Measurements from ENCODE around the gene IGLL1.
"Not testable (repeated sequence)": the region's sequence is repeated elsewhere in the genome, so short reads cannot be mapped to it uniquely, and the experiment has no call there.

Gene IGLL1

DNA sequence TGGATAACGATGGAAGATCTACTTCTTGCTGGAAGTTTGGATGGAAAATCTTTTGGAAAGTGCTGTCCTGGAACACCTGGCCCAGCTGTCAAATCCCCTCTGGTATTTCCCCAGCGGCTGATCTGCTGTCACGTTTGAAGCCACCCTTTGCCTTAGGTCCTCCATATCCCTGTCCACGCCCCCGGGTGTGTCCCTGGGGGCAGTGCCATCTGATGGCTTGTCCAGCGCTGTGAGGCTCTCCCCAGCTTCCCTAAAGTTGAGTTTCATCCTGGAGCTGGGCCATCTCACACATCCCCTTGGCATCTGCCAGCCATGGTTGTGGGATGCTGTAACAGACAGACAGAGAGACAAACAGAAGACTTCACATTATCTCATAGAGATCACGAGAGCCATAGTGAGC lies 3.1 kb upstream of the IGLL1 start:
- no peak overlapping the region for H2AFZ ChIP-seq (ENCODE audit: low read length, unreplicated experiment)
- no peak overlapping the region for H3K4me3 ChIP-seq (ENCODE audit: low read depth, low read length)
- no peaks in the 10 kb centered on the region for H3K36me3 ChIP-seq (ENCODE audit: insufficient read depth, low read length)
- H3K4me1 ChIP-seq (ENCODE audit: control insufficient read depth, insufficient read depth, low read length, unreplicated experiment) = no peaks in the 10 kb centered on the region
- no peaks in the 10 kb centered on the region for H3K27me3 ChIP-seq (ENCODE audit: insufficient read depth, low read length)
- no peak overlapping the region for H3K27ac ChIP-seq (ENCODE audit: low read depth, low read length)
- H3K79me2 ChIP-seq (ENCODE audit: control insufficient read depth, insufficient read depth, low read length, unreplicated experiment) = no peaks in the 10 kb centered on the region

DNA sequence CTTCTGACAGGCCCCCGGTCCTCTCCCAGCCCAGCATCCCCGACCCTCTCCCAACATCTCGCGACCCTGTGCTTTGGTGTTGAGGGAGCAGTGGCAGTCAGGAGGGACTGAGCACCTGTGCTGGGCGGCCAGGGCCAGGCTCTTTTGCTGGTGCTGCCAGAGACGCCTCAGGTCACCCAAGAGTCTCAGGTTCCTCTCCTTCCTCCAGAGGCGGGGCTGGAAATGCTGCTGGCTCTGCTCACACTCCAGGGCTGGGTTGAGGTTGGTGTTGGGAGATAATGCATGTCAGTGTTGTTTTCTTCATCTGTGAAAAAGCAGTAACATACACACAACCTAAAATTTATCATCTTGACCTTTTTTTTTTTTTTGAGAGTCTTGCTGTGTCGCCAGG lies 1.2 kb upstream of the IGLL1 start:
- H3K27ac ChIP-seq (ENCODE audit: low read depth, low read length) = no peak overlapping the region
- no peaks in the 10 kb centered on the region for H3K79me2 ChIP-seq (ENCODE audit: control insufficient read depth, insufficient read depth, low read length, unreplicated experiment)
- no peaks in the 10 kb centered on the region for H3K36me3 ChIP-seq (ENCODE audit: insufficient read depth, low read length)
- H3K27me3 ChIP-seq (ENCODE audit: insufficient read depth, low read length) = no peaks in the 10 kb centered on the region
- no peak overlapping the region for H3K4me3 ChIP-seq (ENCODE audit: low read depth, low read length)
- no peaks in the 10 kb centered on the region for H3K4me1 ChIP-seq (ENCODE audit: control insufficient read depth, insufficient read depth, low read length, unreplicated experiment)
- H2AFZ ChIP-seq (ENCODE audit: low read length, unreplicated experiment) = no peak overlapping the region

DNA sequence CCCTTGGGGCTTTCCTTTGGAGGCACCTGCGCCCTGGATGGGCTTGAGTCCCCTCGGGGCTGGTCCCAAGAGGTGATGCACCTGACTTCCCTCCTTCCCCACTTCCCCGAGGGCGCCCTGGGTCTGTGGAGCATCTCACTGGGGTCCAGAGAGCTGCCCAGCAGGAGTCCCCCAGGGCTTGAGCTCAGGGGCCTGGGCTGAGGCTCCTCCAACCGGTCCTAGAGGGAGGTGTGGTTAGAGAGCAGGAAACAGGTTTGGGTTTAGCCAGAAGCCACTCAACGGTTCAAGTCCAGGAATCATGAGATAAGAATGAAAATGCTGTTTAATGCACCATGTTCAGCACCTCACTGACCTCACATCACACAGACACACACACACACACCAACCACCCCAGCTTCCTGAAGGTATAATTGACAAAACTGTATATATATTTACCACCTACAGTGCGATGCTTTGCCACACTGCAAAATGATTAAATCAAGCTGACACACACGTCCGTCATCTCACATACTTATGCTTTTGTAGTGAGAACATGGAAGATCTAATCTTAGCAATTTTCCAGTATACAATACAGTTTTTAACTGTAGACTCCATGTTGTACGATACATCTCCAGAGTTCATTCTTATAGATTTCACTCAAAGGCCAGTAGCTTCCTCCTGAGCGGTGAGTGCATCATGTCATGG lies 628 bp upstream of the IGLL1 start:
- no peaks in the 10 kb centered on the region for H3K4me1 ChIP-seq (ENCODE audit: control insufficient read depth, insufficient read depth, low read length, unreplicated experiment)
- no peak overlapping the region for H2AFZ ChIP-seq (ENCODE audit: low read length, unreplicated experiment)
- H3K27me3 ChIP-seq (ENCODE audit: insufficient read depth, low read length) = no peaks in the 10 kb centered on the region
- H3K79me2 ChIP-seq (ENCODE audit: control insufficient read depth, insufficient read depth, low read length, unreplicated experiment) = no peaks in the 10 kb centered on the region
- no peak overlapping the region for H3K4me3 ChIP-seq (ENCODE audit: low read depth, low read length)
- no peak overlapping the region for H3K27ac ChIP-seq (ENCODE audit: low read depth, low read length)
- no peaks in the 10 kb centered on the region for H3K36me3 ChIP-seq (ENCODE audit: insufficient read depth, low read length)

DNA sequence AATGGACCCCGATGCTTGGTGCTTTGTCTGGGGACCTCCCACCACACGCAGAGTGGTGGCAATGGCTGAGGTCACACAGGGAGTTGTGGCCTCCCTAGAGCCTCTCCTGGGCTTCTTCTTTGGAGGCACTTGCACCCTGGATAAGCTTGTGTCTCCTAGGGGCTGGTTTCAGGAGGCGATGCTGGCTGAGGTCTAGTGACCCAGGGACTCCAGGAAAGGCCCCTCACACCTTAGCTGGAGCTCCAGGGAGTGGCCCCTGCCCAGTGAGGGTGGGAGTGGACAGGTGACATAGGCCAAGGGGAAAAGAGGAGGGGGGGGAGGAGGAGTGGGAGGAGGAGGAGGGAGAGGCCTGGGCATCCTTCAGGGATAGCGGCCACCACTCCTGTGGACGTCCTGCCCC lies 810 bp downstream of the IGLL1 start:
- H3K36me3 ChIP-seq (ENCODE audit: insufficient read depth, low read length) = no peaks in the 10 kb centered on the region
- H3K4me3 ChIP-seq (ENCODE audit: low read depth, low read length) = no peak overlapping the region
- no peaks in the 10 kb centered on the region for H3K4me1 ChIP-seq (ENCODE audit: control insufficient read depth, insufficient read depth, low read length, unreplicated experiment)
- no peaks in the 10 kb centered on the region for H3K79me2 ChIP-seq (ENCODE audit: control insufficient read depth, insufficient read depth, low read length, unreplicated experiment)
- H3K27ac ChIP-seq (ENCODE audit: low read depth, low read length) = no peak overlapping the region
- H2AFZ ChIP-seq (ENCODE audit: low read length, unreplicated experiment) = no peak overlapping the region
- H3K27me3 ChIP-seq (ENCODE audit: insufficient read depth, low read length) = no peaks in the 10 kb centered on the region

DNA sequence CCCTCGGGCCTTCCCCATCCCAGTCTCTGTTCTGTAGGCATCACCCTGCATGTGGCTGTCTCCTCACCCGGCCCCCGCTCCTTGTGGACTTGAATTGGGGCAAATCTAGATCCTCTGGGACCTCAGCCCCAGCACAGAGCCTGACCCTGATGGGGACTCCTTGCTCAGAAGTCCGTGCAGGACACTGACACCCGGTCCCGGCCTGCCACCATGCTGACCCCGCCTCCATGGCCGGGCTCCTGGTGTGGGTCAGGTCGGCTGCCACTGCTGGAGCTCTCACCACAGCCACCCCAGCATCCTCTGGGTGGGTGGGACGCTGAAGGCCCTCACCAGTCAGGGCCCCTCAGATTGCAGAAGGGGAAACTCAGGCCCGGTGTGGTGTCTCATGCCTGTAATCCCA lies 1.8 kb downstream of the IGLL1 start:
- Histone ChIP-seq H3K4me3 (ENCODE audit: low read depth, low read length) (no peak overlapping the region), H3K27me3 (ENCODE audit: insufficient read depth, low read length) (no peaks in the 10 kb centered on the region), H3K4me1 (ENCODE audit: control insufficient read depth, insufficient read depth, low read length, unreplicated experiment) (no peaks in the 10 kb centered on the region), H3K27ac (ENCODE audit: low read depth, low read length) (no peak overlapping the region), H3K36me3 (ENCODE audit: insufficient read depth, low read length) (no peaks in the 10 kb centered on the region), H2AFZ (ENCODE audit: low read length, unreplicated experiment) (no peak overlapping the region), H3K79me2 (ENCODE audit: control insufficient read depth, insufficient read depth, low read length, unreplicated experiment) (no peaks in the 10 kb centered on the region)

DNA sequence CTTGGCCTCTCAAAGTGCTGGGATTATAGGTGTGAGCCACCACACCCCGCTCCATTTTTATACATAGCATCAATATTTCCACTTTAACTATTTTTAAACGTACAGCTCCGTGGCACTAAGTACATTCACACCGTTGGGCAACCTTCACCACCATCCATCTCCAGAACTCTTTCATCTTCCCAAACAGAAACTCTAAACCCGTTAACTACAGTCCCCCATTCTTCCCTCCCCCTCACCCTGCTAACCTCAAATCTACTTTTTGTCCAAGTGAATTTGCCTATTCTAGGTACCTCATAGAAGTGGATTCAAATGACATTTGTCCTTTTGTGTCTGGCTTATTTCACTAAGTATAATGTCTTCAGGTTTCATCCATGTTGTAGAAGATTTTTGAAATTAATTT lies 3.4 kb downstream of the IGLL1 start:
- Histone ChIP-seq H3K4me1 (ENCODE audit: control insufficient read depth, insufficient read depth, low read length, unreplicated experiment) (no peaks in the 10 kb centered on the region), H2AFZ (ENCODE audit: low read length, unreplicated experiment) (no peak overlapping the region), H3K27ac (ENCODE audit: low read depth, low read length) (no peak overlapping the region), H3K79me2 (ENCODE audit: control insufficient read depth, insufficient read depth, low read length, unreplicated experiment) (no peaks in the 10 kb centered on the region), H3K27me3 (ENCODE audit: insufficient read depth, low read length) (no peaks in the 10 kb centered on the region), H3K4me3 (ENCODE audit: low read depth, low read length) (no peak overlapping the region), H3K36me3 (ENCODE audit: insufficient read depth, low read length) (no peaks in the 10 kb centered on the region)

DNA sequence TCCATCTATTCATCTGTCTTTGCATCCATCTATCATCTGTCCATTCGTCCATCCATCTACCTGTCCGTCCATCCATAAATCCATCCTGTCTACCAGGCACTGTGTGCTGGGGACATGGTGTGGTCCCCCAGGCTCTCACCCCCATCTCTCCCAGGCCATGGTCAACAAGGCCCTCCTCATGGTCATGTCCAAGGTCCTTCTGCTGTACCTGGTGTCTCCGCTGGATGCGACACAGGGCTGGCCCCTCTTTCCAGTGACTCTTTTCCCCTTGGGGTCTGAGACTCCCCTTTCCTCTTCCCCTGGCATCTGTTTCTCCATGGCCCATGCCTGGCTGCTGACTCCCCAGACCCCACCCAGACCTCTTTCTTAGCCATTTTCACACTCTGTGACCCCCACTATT lies 4.5 kb downstream of the IGLL1 start:
- no peaks in the 10 kb centered on the region for H3K27me3 ChIP-seq (ENCODE audit: insufficient read depth, low read length)
- no peaks in the 10 kb centered on the region for H3K36me3 ChIP-seq (ENCODE audit: insufficient read depth, low read length)
- no peak overlapping the region for H2AFZ ChIP-seq (ENCODE audit: low read length, unreplicated experiment)
- no peaks in the 10 kb centered on the region for H3K4me1 ChIP-seq (ENCODE audit: control insufficient read depth, insufficient read depth, low read length, unreplicated experiment)
- no peaks in the 10 kb centered on the region for H3K79me2 ChIP-seq (ENCODE audit: control insufficient read depth, insufficient read depth, low read length, unreplicated experiment)
- no peak overlapping the region for H3K4me3 ChIP-seq (ENCODE audit: low read depth, low read length)
- no peak overlapping the region for H3K27ac ChIP-seq (ENCODE audit: low read depth, low read length)

DNA sequence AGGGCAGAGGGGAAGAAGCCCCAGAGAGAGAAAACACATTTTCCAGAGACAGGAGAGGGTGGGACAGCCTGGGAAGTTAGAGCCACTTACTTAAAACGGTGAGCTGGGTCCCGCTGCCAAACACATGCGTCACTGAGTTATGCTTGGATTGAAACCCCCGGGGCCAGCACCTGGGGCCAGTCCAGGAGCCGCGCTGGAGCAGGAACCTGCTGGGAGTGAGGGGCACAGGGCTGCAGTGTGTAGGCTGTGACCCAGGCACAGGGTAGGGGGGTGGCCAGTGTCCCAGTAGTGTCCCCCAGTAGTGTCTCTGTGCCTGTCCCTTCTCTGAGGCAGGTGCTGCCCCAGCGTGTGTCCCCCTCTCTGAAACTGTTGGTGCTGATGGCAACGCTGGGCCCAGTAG lies 5.2 kb downstream of the IGLL1 start:
- Histone ChIP-seq H3K27ac (ENCODE audit: low read depth, low read length) (no peak overlapping the region), H3K36me3 (ENCODE audit: insufficient read depth, low read length) (no peaks in the 10 kb centered on the region), H3K4me1 (ENCODE audit: control insufficient read depth, insufficient read depth, low read length, unreplicated experiment) (no peaks in the 10 kb centered on the region), H3K4me3 (ENCODE audit: low read depth, low read length) (no peak overlapping the region), H3K27me3 (ENCODE audit: insufficient read depth, low read length) (no peaks in the 10 kb centered on the region), H2AFZ (ENCODE audit: low read length, unreplicated experiment) (no peak overlapping the region), H3K79me2 (ENCODE audit: control insufficient read depth, insufficient read depth, low read length, unreplicated experiment) (no peaks in the 10 kb centered on the region)

DNA sequence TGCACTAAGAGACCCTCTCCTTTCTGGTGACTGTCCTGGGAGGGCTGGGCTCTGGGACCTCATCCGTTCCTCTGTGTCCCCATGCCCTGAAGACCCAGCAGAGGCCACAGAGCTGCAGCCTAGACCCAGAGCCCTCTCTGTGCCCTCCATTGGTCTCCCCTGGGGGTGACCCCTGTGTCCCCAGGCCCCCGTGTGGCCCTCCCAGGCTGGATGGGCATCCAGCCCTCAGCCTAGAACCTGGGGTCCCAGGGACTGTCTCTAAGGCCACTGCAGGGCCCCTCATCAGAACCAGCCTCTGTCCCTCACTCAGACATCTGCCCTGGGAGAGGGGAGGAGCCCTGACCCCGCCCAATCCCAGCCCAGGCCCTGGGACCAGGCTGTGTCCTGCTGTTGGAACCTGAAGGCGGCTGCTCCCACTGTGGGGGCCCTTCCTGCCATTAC lies 5.7 kb downstream of the IGLL1 start:
- H3K4me1 ChIP-seq (ENCODE audit: control insufficient read depth, insufficient read depth, low read length, unreplicated experiment) = no peaks in the 10 kb centered on the region
- H3K27me3 ChIP-seq (ENCODE audit: insufficient read depth, low read length) = no peaks in the 10 kb centered on the region
- H3K79me2 ChIP-seq (ENCODE audit: control insufficient read depth, insufficient read depth, low read length, unreplicated experiment) = no peaks in the 10 kb centered on the region
- no peak overlapping the region for H2AFZ ChIP-seq (ENCODE audit: low read length, unreplicated experiment)
- no peaks in the 10 kb centered on the region for H3K36me3 ChIP-seq (ENCODE audit: insufficient read depth, low read length)
- no peak overlapping the region for H3K27ac ChIP-seq (ENCODE audit: low read depth, low read length)
- no peak overlapping the region for H3K4me3 ChIP-seq (ENCODE audit: low read depth, low read length)

DNA sequence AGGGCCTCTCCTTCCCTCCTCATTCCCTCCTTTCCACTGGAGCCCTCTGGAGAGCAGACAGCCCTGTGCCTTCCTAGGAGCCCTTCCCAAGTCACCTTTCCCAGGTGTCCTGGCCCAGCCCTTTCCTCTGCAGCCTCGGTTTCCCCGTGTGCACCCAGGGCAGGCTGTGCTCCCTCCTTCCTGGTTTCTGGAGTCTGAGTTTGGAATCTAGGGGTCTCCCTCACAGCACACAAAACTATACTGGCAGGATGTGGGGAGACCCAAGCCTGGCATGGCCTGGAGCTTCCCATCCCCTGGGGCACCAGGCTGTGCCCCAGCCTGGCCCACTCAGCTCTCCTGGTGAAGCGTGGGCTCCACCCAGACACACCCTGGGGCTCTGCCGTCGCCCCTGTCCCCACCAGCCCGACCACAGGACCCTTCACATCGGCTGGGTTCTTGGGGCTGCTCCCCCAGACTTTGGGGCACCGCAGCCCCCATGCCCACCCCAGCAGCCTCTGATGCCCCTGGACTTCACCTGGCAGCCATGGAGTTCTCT lies 6.3 kb downstream of the IGLL1 start:
- H3K36me3 ChIP-seq (ENCODE audit: insufficient read depth, low read length); H3K79me2 ChIP-seq (ENCODE audit: control insufficient read depth, insufficient read depth, low read length, unreplicated experiment); H3K27ac ChIP-seq (ENCODE audit: low read depth, low read length); H2AFZ ChIP-seq (ENCODE audit: low read length, unreplicated experiment); H3K4me1 ChIP-seq (ENCODE audit: control insufficient read depth, insufficient read depth, low read length, unreplicated experiment); H3K27me3 ChIP-seq (ENCODE audit: insufficient read depth, low read length); H3K4me3 ChIP-seq (ENCODE audit: low read depth, low read length): not testable (repeated sequence)

DNA sequence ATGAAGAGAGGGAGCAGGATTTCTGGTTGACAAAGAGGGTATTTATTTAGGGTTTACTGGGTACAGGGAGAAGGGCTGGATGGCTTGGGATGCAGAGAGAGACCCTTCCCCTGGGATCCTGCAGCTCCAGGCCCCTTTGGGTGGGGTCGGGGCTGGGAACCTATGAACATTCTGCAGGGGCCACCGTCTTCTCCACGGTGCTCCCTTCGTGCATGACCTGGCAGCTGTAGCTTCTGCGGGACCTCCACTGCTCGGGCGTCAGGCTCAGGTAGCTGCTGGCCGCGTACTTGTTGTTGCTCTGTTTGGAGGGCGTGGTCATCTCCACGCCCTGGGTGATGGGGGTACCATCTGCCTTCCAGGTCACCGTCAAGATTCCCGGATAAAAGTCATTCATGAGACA lies 7.0 kb downstream of the IGLL1 start:
- H3K36me3 ChIP-seq (ENCODE audit: insufficient read depth, low read length); H3K27ac ChIP-seq (ENCODE audit: low read depth, low read length); H3K27me3 ChIP-seq (ENCODE audit: insufficient read depth, low read length); H2AFZ ChIP-seq (ENCODE audit: low read length, unreplicated experiment); H3K4me1 ChIP-seq (ENCODE audit: control insufficient read depth, insufficient read depth, low read length, unreplicated experiment); H3K79me2 ChIP-seq (ENCODE audit: control insufficient read depth, insufficient read depth, low read length, unreplicated experiment); H3K4me3 ChIP-seq (ENCODE audit: low read depth, low read length): not testable (repeated sequence)

Data from ACC112 (cell line).